ENCODE data around the gene DOK7.
"Not testable (repeated sequence)": the region's sequence is repeated elsewhere in the genome, so short reads cannot be mapped to it uniquely, and the experiment has no call there.

Gene DOK7

GRCh38 chr4:3442959-3443749, 20.0 kb upstream of the DOK7 start:
- DNase-seq (ENCODE audit: low spot score) = peak; percentile 98

GRCh38 chr4:3443750-3444309, 19.3 kb upstream of the DOK7 start:
- no peak for DNase-seq (ENCODE audit: low spot score)

GRCh38 chr4:3444351-3445110, 18.6 kb upstream of the DOK7 start:
- DNase-seq (ENCODE audit: low spot score) = no peak

- no peak for DNase-seq (ENCODE audit: low spot score)
Measured at GRCh38 chr4:3445111-3445820, 17.8 kb upstream of the DOK7 start.

- DNase-seq (ENCODE audit: low spot score) = no peak
Measured at GRCh38 chr4:3445829-3446545, 17.1 kb upstream of the DOK7 start.

GRCh38 chr4:3446631-3447320, 16.3 kb upstream of the DOK7 start:
- no peak for DNase-seq (ENCODE audit: low spot score)

GRCh38 chr4:3447431-3448395, 15.4 kb upstream of the DOK7 start:
- DNase-seq (ENCODE audit: low spot score) = no peak

GRCh38 chr4:3449047-3449573, 14.0 kb upstream of the DOK7 start:
- no peak for DNase-seq (ENCODE audit: low spot score)

GRCh38 chr4:3449574-3450534, 13.3 kb upstream of the DOK7 start:
- no peak for DNase-seq (ENCODE audit: low spot score)

- DNase-seq (ENCODE audit: low spot score) = no peak
Measured at GRCh38 chr4:3450643-3451042, 12.5 kb upstream of the DOK7 start.

- no peak for DNase-seq (ENCODE audit: low spot score)
Measured at GRCh38 chr4:3451956-3452355, 11.2 kb upstream of the DOK7 start.

GRCh38 chr4:3452376-3452775, 10.7 kb upstream of the DOK7 start:
- DNase-seq (ENCODE audit: low spot score) = peak; percentile 89

- not testable (repeated sequence) for DNase-seq (ENCODE audit: low spot score)
Measured at GRCh38 chr4:3455596-3455995, 7.5 kb upstream of the DOK7 start.

- no peak for DNase-seq (ENCODE audit: low spot score)
Measured at GRCh38 chr4:3458371-3458770, 4.7 kb upstream of the DOK7 start.

GRCh38 chr4:3459156-3459555, 4.0 kb upstream of the DOK7 start:
- not testable (repeated sequence) for DNase-seq (ENCODE audit: low spot score)

GRCh38 chr4:3460926-3461325, 2.2 kb upstream of the DOK7 start:
- no peak for DNase-seq (ENCODE audit: low spot score)

GRCh38 chr4:3461515-3462291, 1.4 kb upstream of the DOK7 start:
- no peak for DNase-seq (ENCODE audit: low spot score)

GRCh38 chr4:3462321-3462789, 751 bp upstream of the DOK7 start:
- DNase-seq (ENCODE audit: low spot score) = no peak

Data from HuH-7.5 (cell line).